Neural cell (in vitro differentiated cells): ENCODE results near the gene SLC38A9. TPM values are rescaled to one million over a fixed set of nuclear protein-coding genes. Genes with fewer than 3 reads are reported as not detected.

Experiments
- H2AFZ ChIP-seq: fragments of 200-600, 300-800 bp; sonication (generic), shearing (Covaris generic); 2 replicates; pipeline ENCODE4 v1.6.0; 2014; ENCODE audit warnings: low read depth, mild to moderate bottlenecking, antibody characterized with exemption, low read length, moderate library complexity
- H3F3A ChIP-seq: fragments of 200-600 bp; shearing (Covaris generic); 2 replicates; pipeline ENCODE4 v1.6.1; 2016; ENCODE audit warnings: mild to moderate bottlenecking, moderate library complexity, mixed read lengths, antibody characterized with exemption, low read length; ENCODE audit not compliant: insufficient read depth, poor library complexity, severe bottlenecking
- H3K27ac ChIP-seq: fragments of 200-600, 300-800 bp; sonication (generic), shearing (Covaris generic); 2 replicates; pipeline ENCODE4 v1.5.1; 2014; ENCODE audit warnings: mild to moderate bottlenecking, low read length, moderate library complexity
- H3K27me3 ChIP-seq: fragments of 300-800, 200-600 bp; sonication (generic), shearing (Covaris generic); 2 replicates; pipeline ENCODE4 v1.6.0; 2014; ENCODE audit warnings: mild to moderate bottlenecking, low read depth, low read length, moderate library complexity; ENCODE audit not compliant: insufficient read depth
- H3K36me3 ChIP-seq: fragments of 300-800, 200-600 bp; sonication (generic), shearing (Covaris generic); 2 replicates; pipeline ENCODE4 v1.5.1; 2014; ENCODE audit warnings: mild to moderate bottlenecking, antibody characterized with exemption, low read length, moderate library complexity; ENCODE audit not compliant: insufficient read depth
- H3K4me2 ChIP-seq: fragments of 300-800, 200-600 bp; sonication (generic), shearing (Covaris generic); 2 replicates; pipeline ENCODE4 v1.6.0; 2014; ENCODE audit warnings: mild to moderate bottlenecking, low read length
- H3K4me3 ChIP-seq: fragments of 300-800, 200-600 bp; sonication (generic), shearing (Covaris generic); 2 replicates; pipeline ENCODE4 v1.5.1; 2014; ENCODE audit warnings: mild to moderate bottlenecking, low read length, moderate library complexity
- H3K79me2 ChIP-seq: fragments of 200-600 bp; shearing (Covaris generic); replicated peaks from 2 replicates; pipeline ENCODE4 v1.6.0; 2014; ENCODE audit warnings: mild to moderate bottlenecking, low read length, moderate library complexity; ENCODE audit not compliant: insufficient read depth
- H3K9ac ChIP-seq: fragments of 300-800, 200-600 bp; sonication (generic), shearing (Covaris generic); 2 replicates; pipeline ENCODE4 v1.6.1; 2016; ENCODE audit warnings: mild to moderate bottlenecking, low read length, mixed read lengths
- H3K9me2 ChIP-seq: fragments of 200-600 bp; shearing (Covaris generic); 2 replicates; pipeline ENCODE4 v1.6.1; 2016; ENCODE audit warnings: mild to moderate bottlenecking, low read length, mixed read lengths; ENCODE audit not compliant: insufficient read depth
- H3K9me3 ChIP-seq: fragments of 200-600, 300-800 bp; sonication (generic), shearing (Covaris generic); 2 replicates; pipeline ENCODE4 v1.6.1; 2016; ENCODE audit warnings: mild to moderate bottlenecking, mixed run types, low read length, moderate library complexity, mixed read lengths
- H4K20me1 ChIP-seq: fragments of 200-600 bp; shearing (Covaris generic); 2 replicates; pipeline ENCODE4 v1.6.1; 2016; ENCODE audit warnings: mild to moderate bottlenecking, mixed run types; ENCODE audit not compliant: insufficient read depth
- EP300 ChIP-seq: fragments of 450-650 bp; conservative IDR thresholded peaks from 2 replicates; pipeline ENCODE4 v1.6.1; 2014; ENCODE audit warnings: antibody characterized with exemption, mild to moderate bottlenecking, moderate library complexity; ENCODE audit not compliant: poor library complexity, severe bottlenecking
- EZH2 ChIP-seq: fragments of 200-600, 300-800 bp; shearing (Covaris generic), sonication (generic); IDR thresholded peaks from 2 replicates; pipeline ENCODE4 v1.6.1; 2014; ENCODE audit warnings: antibody characterized with exemption, low read length, borderline replicate concordance, mild to moderate bottlenecking; ENCODE audit not compliant: insufficient read depth, poor library complexity, severe bottlenecking
- MXI1 ChIP-seq: fragments of 450-650 bp; conservative IDR thresholded peaks from 2 replicates; pipeline ENCODE4 v1.6.1; 2014; ENCODE audit warnings: antibody characterized with exemption, mild to moderate bottlenecking; ENCODE audit not compliant: poor library complexity, severe bottlenecking
- POLR2AphosphoS5 ChIP-seq: IDR thresholded peaks from 2 replicates; pipeline ENCODE4 v1.6.1; 2012
- RAD21 ChIP-seq: fragments of 450-650 bp; conservative IDR thresholded peaks from 2 replicates; pipeline ENCODE4 v1.6.1; 2014; ENCODE audit warnings: antibody characterized with exemption, mild to moderate bottlenecking, moderate library complexity
- SMC3 ChIP-seq: fragments of 450-650 bp; conservative IDR thresholded peaks from 2 replicates; pipeline ENCODE4 v1.6.1; 2014; ENCODE audit warnings: antibody characterized with exemption, mild to moderate bottlenecking, moderate library complexity; ENCODE audit not compliant: poor library complexity
- TAF1 ChIP-seq: IDR thresholded peaks from 2 replicates; pipeline ENCODE4 v1.6.1; 2012; ENCODE audit warnings: low read depth
- polyA plus RNA-seq: library from polyadenylated mRNA; depleted of rRNA; stranded (reverse); fragments of >200 nt; gene quantifications from 2 replicates; pipeline ENCODE4 v1.2.3, GENCODE V29; 2014
- TF ChIP-seq, protein P1 (sequence below): fragments of 450-650 bp; IDR thresholded peaks from 2 replicates; pipeline ENCODE4 v1.5.1; 2014; ENCODE audit warnings: antibody characterized with exemption, mild to moderate bottlenecking, moderate library complexity; ENCODE audit not compliant: poor library complexity, severe bottlenecking
- TF ChIP-seq, protein P2 (sequence below): IDR thresholded peaks from 2 replicates; pipeline ENCODE4 v1.6.1; 2012; ENCODE audit warnings: borderline replicate concordance

Gene SLC38A9
- polyA plus RNA-seq, 1 donor from 2014 or later = 44.5 TPM

DNA sequence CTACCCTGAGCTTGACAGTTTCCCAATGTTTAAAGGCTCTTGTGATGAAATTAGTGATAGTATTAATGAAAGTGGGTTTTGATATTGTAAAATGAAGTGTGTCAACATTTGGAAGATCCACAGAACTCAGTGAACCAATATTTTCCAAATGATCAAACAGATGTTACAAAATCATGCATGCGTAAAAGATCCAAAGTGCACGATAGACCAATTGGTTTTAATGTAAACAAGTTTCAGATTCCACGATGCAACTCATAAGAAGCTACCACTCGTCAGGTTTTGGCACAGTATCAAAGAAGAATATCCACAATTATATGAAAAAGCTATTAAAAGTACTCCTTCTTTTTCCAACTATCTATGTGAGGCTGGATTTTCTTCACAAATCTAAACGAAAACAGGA lies 82.3 kb downstream of the SLC38A9 start:
- H3K27ac ChIP-seq = no peak overlapping the region

DNA sequence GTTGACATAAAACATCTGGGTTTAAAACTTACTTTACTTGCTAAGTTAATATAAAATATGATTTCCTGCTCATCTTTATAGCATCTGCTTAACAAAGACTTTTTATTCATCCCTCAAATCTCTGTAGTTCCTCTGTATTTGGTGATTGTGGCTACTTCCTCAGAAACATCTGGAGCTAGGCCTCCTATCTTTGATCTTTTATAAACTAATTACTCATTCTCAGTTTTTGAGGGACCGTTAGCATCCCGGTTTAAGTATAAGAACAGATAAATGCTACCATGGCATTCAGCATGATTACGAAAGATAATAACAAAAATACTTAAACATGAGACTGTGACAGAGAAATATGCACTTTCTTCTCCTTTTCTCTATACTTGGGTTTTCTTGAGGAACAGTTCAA lies 85.3 kb downstream of the SLC38A9 start:
- Histone ChIP-seq H3K4me3 (no peak overlapping the region), H3K4me2 (no peak overlapping the region), H3K9me2 (no peaks in the 10 kb centered on the region), H3K36me3 (peaks cover 3% of the 10 kb centered on the region), H3K27me3 (no peaks in the 10 kb centered on the region), H3K9ac (no peak overlapping the region), H3K27ac (no peak overlapping the region), H4K20me1 (no peaks in the 10 kb centered on the region), H3K9me3 (no peaks in the 10 kb centered on the region), H3F3A (no peaks in the 10 kb centered on the region), H2AFZ (no peak overlapping the region), H3K79me2 (no peaks in the 10 kb centered on the region)
- TF ChIP-seq TAF1 (no peak), SMC3 (no peak), POLR2AphosphoS5 (no peak), EP300 (no peak)

More for the DNA sequence above, 82.3 kb downstream of the SLC38A9 start:
- H3K9ac ChIP-seq = no peak overlapping the region
- H3K27me3 ChIP-seq = no peaks in the 10 kb centered on the region
- TF ChIP-seq EZH2 = no peak
- TF ChIP-seq, protein P1, sequence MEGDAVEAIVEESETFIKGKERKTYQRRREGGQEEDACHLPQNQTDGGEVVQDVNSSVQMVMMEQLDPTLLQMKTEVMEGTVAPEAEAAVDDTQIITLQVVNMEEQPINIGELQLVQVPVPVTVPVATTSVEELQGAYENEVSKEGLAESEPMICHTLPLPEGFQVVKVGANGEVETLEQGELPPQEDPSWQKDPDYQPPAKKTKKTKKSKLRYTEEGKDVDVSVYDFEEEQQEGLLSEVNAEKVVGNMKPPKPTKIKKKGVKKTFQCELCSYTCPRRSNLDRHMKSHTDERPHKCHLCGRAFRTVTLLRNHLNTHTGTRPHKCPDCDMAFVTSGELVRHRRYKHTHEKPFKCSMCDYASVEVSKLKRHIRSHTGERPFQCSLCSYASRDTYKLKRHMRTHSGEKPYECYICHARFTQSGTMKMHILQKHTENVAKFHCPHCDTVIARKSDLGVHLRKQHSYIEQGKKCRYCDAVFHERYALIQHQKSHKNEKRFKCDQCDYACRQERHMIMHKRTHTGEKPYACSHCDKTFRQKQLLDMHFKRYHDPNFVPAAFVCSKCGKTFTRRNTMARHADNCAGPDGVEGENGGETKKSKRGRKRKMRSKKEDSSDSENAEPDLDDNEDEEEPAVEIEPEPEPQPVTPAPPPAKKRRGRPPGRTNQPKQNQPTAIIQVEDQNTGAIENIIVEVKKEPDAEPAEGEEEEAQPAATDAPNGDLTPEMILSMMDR = no peak
- TF ChIP-seq, protein P2, sequence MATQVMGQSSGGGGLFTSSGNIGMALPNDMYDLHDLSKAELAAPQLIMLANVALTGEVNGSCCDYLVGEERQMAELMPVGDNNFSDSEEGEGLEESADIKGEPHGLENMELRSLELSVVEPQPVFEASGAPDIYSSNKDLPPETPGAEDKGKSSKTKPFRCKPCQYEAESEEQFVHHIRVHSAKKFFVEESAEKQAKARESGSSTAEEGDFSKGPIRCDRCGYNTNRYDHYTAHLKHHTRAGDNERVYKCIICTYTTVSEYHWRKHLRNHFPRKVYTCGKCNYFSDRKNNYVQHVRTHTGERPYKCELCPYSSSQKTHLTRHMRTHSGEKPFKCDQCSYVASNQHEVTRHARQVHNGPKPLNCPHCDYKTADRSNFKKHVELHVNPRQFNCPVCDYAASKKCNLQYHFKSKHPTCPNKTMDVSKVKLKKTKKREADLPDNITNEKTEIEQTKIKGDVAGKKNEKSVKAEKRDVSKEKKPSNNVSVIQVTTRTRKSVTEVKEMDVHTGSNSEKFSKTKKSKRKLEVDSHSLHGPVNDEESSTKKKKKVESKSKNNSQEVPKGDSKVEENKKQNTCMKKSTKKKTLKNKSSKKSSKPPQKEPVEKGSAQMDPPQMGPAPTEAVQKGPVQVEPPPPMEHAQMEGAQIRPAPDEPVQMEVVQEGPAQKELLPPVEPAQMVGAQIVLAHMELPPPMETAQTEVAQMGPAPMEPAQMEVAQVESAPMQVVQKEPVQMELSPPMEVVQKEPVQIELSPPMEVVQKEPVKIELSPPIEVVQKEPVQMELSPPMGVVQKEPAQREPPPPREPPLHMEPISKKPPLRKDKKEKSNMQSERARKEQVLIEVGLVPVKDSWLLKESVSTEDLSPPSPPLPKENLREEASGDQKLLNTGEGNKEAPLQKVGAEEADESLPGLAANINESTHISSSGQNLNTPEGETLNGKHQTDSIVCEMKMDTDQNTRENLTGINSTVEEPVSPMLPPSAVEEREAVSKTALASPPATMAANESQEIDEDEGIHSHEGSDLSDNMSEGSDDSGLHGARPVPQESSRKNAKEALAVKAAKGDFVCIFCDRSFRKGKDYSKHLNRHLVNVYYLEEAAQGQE = no peak
- no peak for TF ChIP-seq RAD21
- no peak for TF ChIP-seq SMC3
- no peak for TF ChIP-seq EP300
- no peak for TF ChIP-seq POLR2AphosphoS5
- TF ChIP-seq MXI1 = no peak
- no peak for TF ChIP-seq TAF1
- H3F3A ChIP-seq = no peaks in the 10 kb centered on the region
- no peak overlapping the region for H2AFZ ChIP-seq
- H4K20me1 ChIP-seq = no peaks in the 10 kb centered on the region
- H3K9me2 ChIP-seq = no peaks in the 10 kb centered on the region
- peaks cover 3% of the 10 kb centered on the region for H3K36me3 ChIP-seq
- no peaks in the 10 kb centered on the region for H3K79me2 ChIP-seq
- no peak overlapping the region for H3K4me3 ChIP-seq
- no peak overlapping the region for H3K4me2 ChIP-seq
- no peaks in the 10 kb centered on the region for H3K9me3 ChIP-seq
